GF-D8 (cell line): Measurements from ENCODE around the gene NOP9.

Experiments
- DNase-seq: peaks from one replicate; lab custom pipeline; 2025; lab: John Stamatoyannopoulos, UW

The NOP9 gene

GRCh38 chr14:24329073-24329663 lies 29.5 kb downstream of the NOP9 start:
- DNase-seq, result no peak

DNA sequence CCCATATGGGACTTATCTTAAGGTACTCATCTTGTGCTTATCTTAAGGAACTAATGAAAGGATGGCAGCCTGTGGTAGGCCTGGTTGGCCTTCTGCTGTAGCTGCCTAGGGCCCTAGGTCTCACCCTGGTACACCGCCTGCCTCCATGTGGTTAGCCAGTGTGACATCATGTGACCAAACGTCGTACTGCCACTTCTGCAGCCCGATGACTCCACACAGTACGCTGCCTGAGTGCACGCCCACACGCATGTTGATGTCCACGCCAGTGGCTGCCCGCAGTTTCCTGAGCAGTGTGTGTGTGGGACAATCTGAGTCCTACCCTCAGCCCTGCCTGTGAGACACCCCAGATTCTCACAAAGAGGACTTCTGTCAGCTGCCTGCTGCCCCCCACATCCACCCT lies 30.1 kb downstream of the NOP9 start:
- no peak for DNase-seq

GRCh38 chr14:24330973-24331674 lies 31.5 kb downstream of the NOP9 start:
- DNase-seq, result no peak

DNA sequence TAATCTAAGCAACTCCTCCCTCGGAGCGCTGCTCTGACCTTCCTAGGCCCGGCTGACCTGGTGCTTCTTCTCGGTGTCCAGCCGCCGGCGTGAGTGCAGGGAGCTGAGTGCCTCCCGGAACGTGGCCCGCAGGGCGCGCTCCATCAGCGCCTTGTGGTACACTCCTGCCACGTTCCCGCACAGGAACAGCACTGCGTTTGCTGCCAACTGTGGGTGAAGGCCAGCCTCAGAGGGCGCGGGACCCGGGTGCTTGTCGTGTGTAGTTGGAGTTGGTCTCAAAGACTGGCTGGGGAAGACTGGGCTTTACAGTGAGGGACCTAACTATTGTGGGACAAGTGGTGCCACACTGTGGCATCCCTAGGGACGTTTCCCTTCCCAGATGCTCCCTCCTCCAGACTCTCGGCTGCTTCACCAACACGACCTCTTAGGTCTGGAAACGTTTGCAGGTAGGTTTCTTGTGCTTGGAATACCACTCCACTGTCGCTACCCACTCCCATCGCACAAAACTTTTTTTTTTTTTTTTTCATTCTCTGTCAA lies 32.1 kb downstream of the NOP9 start:
- no peak for DNase-seq

- peak; percentile 59 for DNase-seq
Observed at GRCh38 chr14:24332268-24332993, 32.8 kb downstream of the NOP9 start.

GRCh38 chr14:24334431-24335291 lies 35.0 kb downstream of the NOP9 start, which contains the start of gene ADCY4:
ADCY4 (minus strand) TSS chr14:24335071; CDS start chr14:24334652, 419 bp downstream.
- no peak for DNase-seq

- no peak for DNase-seq
Observed at GRCh38 chr14:24335461-24336171, 36.0 kb downstream of the NOP9 start.

- no peak for DNase-seq
Observed at GRCh38 chr14:24337144-24337823, 37.6 kb downstream of the NOP9 start.

- no peak for DNase-seq
Observed at GRCh38 chr14:24337824-24338175, 38.1 kb downstream of the NOP9 start.

DNA sequence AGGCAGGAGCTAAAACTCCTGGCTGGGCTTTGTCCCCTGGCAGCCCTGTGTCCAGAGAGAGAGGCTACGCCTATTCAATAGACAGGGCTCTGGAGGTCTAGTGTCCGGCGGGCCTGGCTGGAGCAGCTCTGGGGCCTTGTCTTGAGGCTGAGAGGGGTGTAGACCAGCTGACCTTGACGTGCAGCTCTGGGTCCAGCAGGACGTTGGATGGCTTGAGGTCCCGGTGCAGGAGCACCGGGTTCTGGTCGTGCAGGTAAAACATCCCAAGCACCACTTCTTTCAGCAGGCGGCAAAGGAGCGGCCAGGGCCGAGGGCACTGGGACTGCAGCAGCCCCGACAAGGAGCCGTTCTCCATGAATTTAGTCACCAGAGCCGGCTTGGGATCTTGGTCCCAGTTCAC lies 39.2 kb downstream of the NOP9 start:
- DNase-seq, result no peak

DNA sequence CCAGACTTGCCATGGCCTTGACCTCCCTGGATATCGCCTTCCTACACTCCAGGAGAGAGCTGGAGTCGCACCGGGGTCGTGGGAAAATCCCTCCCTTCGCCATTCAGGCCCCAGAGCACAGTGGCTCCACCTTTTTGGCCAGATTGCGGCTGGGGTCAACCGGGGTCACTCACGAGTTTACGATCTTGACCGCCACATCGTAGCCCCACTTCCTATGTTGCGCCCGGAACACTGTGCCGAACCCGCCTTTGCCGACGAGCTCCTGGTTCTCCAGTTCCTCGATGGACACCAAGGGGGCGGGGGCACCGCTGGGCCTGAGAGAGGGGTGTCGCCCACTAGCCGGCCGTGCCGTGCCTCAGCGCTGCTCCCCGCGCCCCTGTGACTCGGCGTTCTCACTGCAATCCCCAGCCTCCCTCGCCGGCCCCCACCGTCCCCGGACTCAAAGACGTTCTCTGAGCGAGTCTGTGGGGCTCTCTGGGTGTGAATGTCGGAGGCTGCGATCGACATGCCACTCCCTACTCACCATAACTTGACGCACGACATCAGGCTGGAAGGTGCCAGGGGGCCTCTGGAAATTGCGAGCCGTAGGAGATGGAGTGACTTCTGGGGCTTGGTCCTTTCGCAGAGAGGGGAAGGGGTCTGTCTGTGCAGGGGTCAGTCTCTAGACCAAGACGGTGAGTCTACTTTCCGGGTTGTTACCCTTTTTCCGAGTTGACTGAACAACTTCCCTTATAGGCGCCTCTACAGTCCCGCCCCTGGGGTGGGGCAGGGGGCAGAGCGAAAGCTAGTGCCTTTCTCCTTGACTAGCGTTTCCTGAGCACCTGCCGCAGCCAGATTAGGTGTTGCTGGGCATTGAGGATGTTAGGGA lies 39.9 kb downstream of the NOP9 start, which contains the start of gene RIPK3:
RIPK3 (minus strand) TSS at position 708 of the 868 bp plus-strand sequence; CDS start at position 543, 165 bp downstream.
- DNase-seq, result no peak

DNA sequence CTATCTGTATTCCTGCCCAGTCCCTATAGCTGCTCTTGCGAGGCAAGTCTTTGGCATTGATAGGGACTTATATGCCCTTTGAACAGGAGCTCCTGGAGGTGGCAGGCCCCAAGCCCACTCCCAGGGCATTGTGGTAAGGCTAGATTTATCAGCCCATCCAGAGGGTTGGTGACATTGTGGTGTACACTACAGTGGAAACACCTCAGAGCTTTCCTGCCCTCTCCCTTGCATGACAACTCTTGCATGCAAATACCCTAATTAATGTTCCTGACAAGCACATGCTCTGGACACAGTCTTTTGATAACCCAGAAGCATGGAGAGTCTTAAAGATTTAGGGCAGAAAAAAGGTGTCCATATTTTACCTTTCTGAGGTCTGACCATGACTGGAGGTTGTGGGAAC lies 41.0 kb downstream of the NOP9 start:
- DNase-seq, result no peak

DNA sequence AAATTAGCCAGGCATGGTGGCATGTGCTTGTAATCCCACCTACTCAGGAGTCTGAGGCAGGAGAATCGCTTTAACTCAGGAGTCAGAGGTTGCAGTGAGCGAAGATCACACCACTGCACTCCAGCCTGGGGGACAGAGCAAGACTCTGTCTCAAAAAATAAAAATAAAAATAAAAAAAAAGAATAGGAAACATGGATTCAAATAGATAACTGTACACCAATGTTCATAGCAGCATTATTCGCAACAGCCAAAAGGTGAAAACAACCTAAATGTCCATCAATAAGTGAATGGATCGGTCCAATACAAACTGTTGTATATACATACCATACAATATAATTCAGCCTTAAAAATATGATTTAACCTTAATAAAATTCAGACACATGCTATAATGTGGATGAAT lies 43.2 kb downstream of the NOP9 start:
- no peak for DNase-seq

- no peak for DNase-seq
Observed at GRCh38 chr14:24343795-24344660, 44.4 kb downstream of the NOP9 start.

- DNase-seq, result no peak
Observed at GRCh38 chr14:24347134-24347533, 47.5 kb downstream of the NOP9 start.

DNA sequence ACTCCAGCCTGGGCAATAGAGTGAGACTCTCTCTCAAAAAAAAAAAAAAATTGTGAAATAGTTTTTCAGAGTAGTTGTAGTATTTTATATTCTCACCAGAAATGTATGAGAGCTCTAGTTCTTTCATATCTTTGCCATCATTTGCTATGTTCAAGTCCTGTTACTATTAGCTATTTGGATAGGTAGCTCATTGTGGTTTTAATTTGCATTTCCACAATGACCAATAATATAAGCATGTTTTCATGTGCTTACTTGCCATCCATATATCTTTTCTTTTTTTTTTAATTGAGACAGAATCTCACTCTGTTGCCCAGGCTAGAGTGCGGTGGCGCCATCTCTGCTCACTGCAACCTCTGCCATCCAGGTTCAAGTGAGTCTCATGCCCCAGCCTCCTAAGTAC lies 48.5 kb downstream of the NOP9 start:
- no peak for DNase-seq

GRCh38 chr14:24349742-24350141 lies 50.1 kb downstream of the NOP9 start:
- no peak for DNase-seq

DNA sequence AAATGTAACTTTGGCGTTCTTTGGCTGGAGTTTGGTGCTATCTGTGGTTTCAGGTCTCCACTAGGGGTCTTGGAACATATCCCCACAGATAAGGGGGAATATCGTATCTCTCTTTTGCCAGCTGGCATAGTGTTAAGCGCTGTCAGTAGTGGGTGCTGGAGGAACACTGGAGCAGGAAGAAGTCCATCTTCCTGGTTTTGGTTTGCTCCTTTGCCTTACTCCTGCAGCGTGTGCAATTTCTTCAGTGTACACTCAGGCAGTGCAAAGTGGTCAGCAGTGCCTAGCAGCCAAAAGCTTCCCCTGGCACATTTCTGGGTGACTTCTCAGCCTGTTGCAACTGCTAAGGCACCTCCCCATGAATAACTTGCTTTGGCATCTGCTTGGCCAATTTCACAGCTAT lies 51.9 kb downstream of the NOP9 start:
- DNase-seq, result no peak
